Psoas muscle (tissue), 8 donors: Measurements from ENCODE around the gene SETBP1. TPM values are rescaled to one million over a fixed set of nuclear protein-coding genes. Genes with fewer than 3 reads are reported as not detected.

Experiments used
- ATAC-seq, 4 donors: fragments of 200-7000 bp; cut with Tn5 transposase; one replicate each; pipeline ENCODE4 v1.9.1; 2020; ENCODE audit warnings: moderate library complexity in 3 of 4, mild to moderate bottlenecking in 2 of 4
- DNase-seq, 2 donors: peaks; one replicate each; pipeline ENCODE4 v3.0.0-alpha.2; 2020
- H3K27ac ChIP-seq: fragments of 200-600 bp; one replicate; pipeline ENCODE4 v1.8.0; 2022
- H3K27me3 ChIP-seq, 3 donors: fragments of 200-600 bp in 1 of 3; one replicate each; pipeline versions ENCODE4 v1.6.1 to v1.8.0; 2013 to 2022; ENCODE audit warnings: low read length in 2 of 3, mild to moderate bottlenecking in 2 of 3, moderate library complexity in 1 of 3; ENCODE audit not compliant: insufficient read depth in 3 of 3
- H3K36me3 ChIP-seq, 2 donors: fragments of 200-600 bp in 1 of 2; one replicate each; pipeline versions ENCODE4 v1.6.1 to v1.8.0; 2013 to 2022; ENCODE audit warnings: low read depth in 1 of 2, mild to moderate bottlenecking in 1 of 2, moderate library complexity in 1 of 2; ENCODE audit not compliant: insufficient read depth in 1 of 2
- H3K4me1 ChIP-seq: fragments of 200-600 bp; one replicate; pipeline ENCODE4 v1.8.0; 2022
- H3K4me3 ChIP-seq: fragments of 200-600 bp; one replicate; pipeline ENCODE4 v1.8.0; 2022; ENCODE audit warnings: mild to moderate bottlenecking
- H3K9me3 ChIP-seq: fragments of 200-600 bp; one replicate; pipeline ENCODE4 v1.8.0; 2022
- CTCF ChIP-seq: fragments of 200-600 bp; IDR thresholded peaks from one replicate; pipeline ENCODE4 v1.8.0; 2022; ENCODE audit warnings: antibody characterized with exemption
- WGBS, 3 donors: extraction: QIAGEN DNeasy Blood & Tissue Kit; methylation state at CpG; one replicate each; pipeline versions ENCODE4 v1.1.6 to v1.1.7; 2013; 5-methylcytosine and 5-hydroxymethylcytosine counted together
- intact Hi-C, 2 donors: fragments of 100-400 bp; cut with DNase I; formaldehyde crosslinking; loops; one replicate each; pipeline versions ENCODE4 v1.11.0 to v1.14.2; 2022
- polyA plus RNA-seq, 3 donors: library from polyadenylated mRNA; stranded (reverse); fragments of 200-250 nt; gene quantifications; one replicate each; pipeline ENCODE4 v1.2.3, GENCODE V29; 2013
- total RNA-seq, 4 donors: library from RNA; stranded (reverse); fragmentation: NEBNext Ultra II Directional in 2 of 4; extraction: Animal tissue kit (Norgen Biotek cat#: 25700) in 2 of 4; gene quantifications; one replicate each; pipeline versions ENCODE4 v1.2.1 to v1.2.4, GENCODE V29; 2021 to 2023
- donor health status: healthy with polysubstance abuse.
- donor health status: DM: no; HTN: no; CAD: no; lungs with moderate emphysema.
- donor health status: Bipolar disorder and iron deficiency.
- donor health status: healthy.
- donor health status: DM: yes; HTN: yes; CAD: no.
- donor health status: DM: no; HTN: no; CAD: no.
- donor health status: DM: no; HTN: no; CAD: no.
- donor health status: DM: yes; HTN: yes; CAD: no.

Gene SETBP1
- total and polyA plus RNA-seq, 7 donors = 0.61 to 21.0 (median 10.5) TPM

DNA sequence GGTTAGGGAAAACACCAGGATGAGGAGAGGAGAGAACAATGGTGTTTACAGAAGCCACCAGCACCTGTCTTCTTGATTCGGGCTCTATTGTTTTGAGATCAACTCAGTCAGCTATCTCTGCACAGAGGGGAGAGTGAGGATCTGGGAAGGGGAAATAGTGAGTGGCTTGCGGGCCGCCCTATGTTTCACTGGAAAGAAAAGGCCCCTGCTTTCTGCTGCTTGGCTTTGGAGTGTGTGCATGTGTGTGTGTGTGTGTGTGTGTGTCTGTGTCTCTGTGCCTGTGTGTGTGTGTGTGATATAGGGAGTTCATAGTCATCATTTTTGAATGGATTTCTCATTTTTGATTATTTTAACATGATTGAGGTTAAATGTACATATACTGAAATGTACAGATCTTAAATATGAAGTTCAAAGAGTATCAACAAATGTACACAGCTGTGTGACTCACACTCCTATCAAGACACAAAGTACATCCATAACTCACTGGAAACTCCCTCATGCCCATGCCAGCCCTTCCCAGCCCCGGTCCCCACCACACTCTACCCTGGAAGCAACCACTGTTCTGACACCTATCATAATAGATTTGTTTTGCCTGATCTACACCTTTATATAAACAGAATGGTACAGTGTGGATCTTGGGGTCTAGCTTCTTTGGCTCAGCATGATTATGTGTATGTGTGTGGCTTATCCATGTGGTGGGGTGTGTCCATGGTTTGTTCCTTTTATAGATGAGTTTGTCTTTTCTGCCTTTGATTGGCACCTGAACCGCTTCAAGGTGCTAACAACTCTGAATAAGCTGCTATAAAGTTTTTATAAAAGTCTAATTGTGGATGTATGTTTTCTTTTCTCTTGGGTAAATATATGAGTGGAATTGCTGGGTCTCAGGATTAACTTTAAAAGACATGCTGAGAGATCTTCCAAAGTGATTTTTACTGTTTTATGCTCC lies 258.3 kb downstream of the SETBP1 start:
- Histone ChIP-seq H3K27ac (no peak overlapping the region), H3K36me3 (no peaks in the 10 kb centered on the region), H3K9me3 (no peaks in the 10 kb centered on the region), H3K4me1 (peaks cover 51% of the 10 kb centered on the region), H3K27me3 (no peaks in the 10 kb centered on the region), H3K4me3 (no peak overlapping the region)
- 71 to 75% (median 73%) methylated on average over 5 of the region's 5 CpGs for WGBS, 3 donors
- peak in 1 of 4 donors; percentile 31 for ATAC-seq
- no peak for TF ChIP-seq CTCF
- DNase-seq = no peak
- intact Hi-C loops = no loop called here

GRCh38 chr18:44941516-44941915 lies 260.8 kb downstream of the SETBP1 start:
- TF ChIP-seq CTCF = no peak
- Histone ChIP-seq H3K27me3 (no peaks in the 10 kb centered on the region), H3K4me1 (peaks cover 47% of the 10 kb centered on the region), H3K9me3 (no peaks in the 10 kb centered on the region), H3K36me3 (no peaks in the 10 kb centered on the region), H3K4me3 (no peak overlapping the region), H3K27ac (no peak overlapping the region)
- ATAC-seq (no peak), DNase-seq (no peak)
- WGBS, 3 donors = 88 to 95% (median 92%) methylated on average over 3 of the region's 3 CpGs
- intact Hi-C loops = no loop called here

DNA sequence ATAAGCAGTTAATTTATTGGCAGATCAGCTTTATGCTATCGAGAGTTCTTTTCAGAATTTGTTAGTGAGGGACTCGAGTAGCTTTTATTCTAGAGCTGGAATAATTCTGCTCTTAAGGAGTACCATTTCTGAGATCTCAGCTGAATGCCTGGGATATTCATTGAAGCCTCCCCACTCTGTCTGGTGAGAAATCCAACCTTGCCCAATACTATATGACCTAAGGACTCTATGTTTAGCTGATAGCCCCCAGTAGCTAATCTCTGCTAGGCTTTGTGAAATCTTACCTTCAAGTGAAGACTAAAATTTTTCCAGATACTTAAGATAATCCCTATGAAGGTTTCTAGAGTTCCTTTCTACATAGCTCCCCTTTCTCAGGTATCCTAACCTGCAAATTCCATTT lies 261.4 kb downstream of the SETBP1 start:
- Histone ChIP-seq H3K36me3 (no peaks in the 10 kb centered on the region), H3K27me3 (no peaks in the 10 kb centered on the region), H3K4me3 (no peak overlapping the region), H3K4me1 (peaks cover 44% of the 10 kb centered on the region), H3K9me3 (no peaks in the 10 kb centered on the region), H3K27ac (no peak overlapping the region)
- intact Hi-C loops = no loop called here
- 87 to 89% (median 88%) methylated on average over 2 of the region's 2 CpGs for WGBS, 3 donors
- DNase-seq (no peak), ATAC-seq (peak in 3 of 4 donors; percentile 54 to 76 (median 76))
- no peak for TF ChIP-seq CTCF

- Histone ChIP-seq H3K9me3 (no peaks in the 10 kb centered on the region), H3K4me1 (peaks cover 41% of the 10 kb centered on the region), H3K27ac (no peak overlapping the region), H3K4me3 (no peak overlapping the region), H3K36me3 (no peaks in the 10 kb centered on the region), H3K27me3 (no peaks in the 10 kb centered on the region)
- peak in 3 of 4 donors; percentile 41 to 49 (median 45) for ATAC-seq
- TF ChIP-seq CTCF = no peak
- intact Hi-C loops = no loop called here
- no peak for DNase-seq
- WGBS, 3 donors = 69 to 86% (median 79%) methylated on average over 2 of the region's 2 CpGs
Measured at GRCh38 chr18:44943311-44943881, 262.7 kb downstream of the SETBP1 start.
